IMR-90 (cell line): Measurements from ENCODE around the gene VWA7. TPM values are rescaled to one million over a fixed set of nuclear protein-coding genes. Genes with fewer than 3 reads are reported as not detected.

Experiments
- ATAC-seq: fragments of 200-7000 bp; cut with Tn5 transposase; 2 replicates; pipeline ENCODE4 v1.9.1; 2020; ENCODE audit warnings: low read depth, mild to moderate bottlenecking, moderate library complexity
- BruUV-seq: library from RNA; stranded (reverse); fragments of 400-500 nt; replicated peaks from 2 replicates; lab custom pipeline; 2021; lab: Mats Ljungman, UMichigan
- CTCF ChIA-PET: fragments of 300-600 bp; formaldehyde crosslinking; extraction: SDS; loops from one replicate; lab custom pipeline; 2021; ENCODE audit warnings: antibody characterized with exemption; lab: Yijun Ruan, JAX
- POLR2A ChIA-PET: fragments of 300-600 bp; sonication (Branson Sonifier 250); formaldehyde crosslinking; loops from one replicate; lab custom pipeline; 2022; ENCODE audit warnings: antibody characterized with exemption; ENCODE audit not compliant: unreplicated experiment; lab: Charles Lee
- DNase-seq: peaks from one replicate; pipeline ENCODE4 v3.0.0; 2013
- H2AFZ ChIP-seq: replicated peaks from 2 replicates; pipeline ENCODE3; 2013; ENCODE audit warnings: low read length, mild to moderate bottlenecking; ENCODE audit not compliant: poor library complexity
- H2AK5ac ChIP-seq: 2 replicates; pipeline ENCODE4 v1.6.1; 2013; ENCODE audit warnings: low read depth, low read length, inconsistent platforms
- H2AK9ac ChIP-seq: replicated peaks from 2 replicates; pipeline ENCODE3; 2013; ENCODE audit warnings: mild to moderate bottlenecking, low read depth, low read length, moderate library complexity; ENCODE audit not compliant: poor library complexity
- H2BK120ac ChIP-seq: 2 replicates; pipeline ENCODE4 v1.6.1; 2013; ENCODE audit warnings: low read depth, low read length, inconsistent platforms
- H2BK15ac ChIP-seq: 3 replicates; pipeline ENCODE4 v1.6.1; 2013; ENCODE audit warnings: low read depth, low read length, inconsistent platforms
- H2BK20ac ChIP-seq: 2 replicates; pipeline ENCODE4 v1.6.1; 2013; ENCODE audit warnings: low read depth, mild to moderate bottlenecking, inconsistent platforms, low read length, moderate library complexity
- H2BK5ac ChIP-seq: 2 replicates; pipeline ENCODE4 v1.6.1; 2013; ENCODE audit warnings: mild to moderate bottlenecking, low read depth, low read length, inconsistent platforms; ENCODE audit not compliant: poor library complexity, severe bottlenecking
- H3K14ac ChIP-seq: replicated peaks from 2 replicates; pipeline ENCODE4 v1.6.1; 2013; ENCODE audit warnings: low read depth, low read length, inconsistent platforms
- H3K18ac ChIP-seq: 2 replicates; pipeline ENCODE4 v1.6.1; 2013; ENCODE audit warnings: low read depth, low read length, control low read depth
- H3K23ac ChIP-seq: 2 replicates; pipeline ENCODE4 v1.6.1; 2013; ENCODE audit warnings: low read depth, low read length, inconsistent platforms
- H3K27ac ChIP-seq: 2 replicates; pipeline ENCODE4 v1.5.1; 2013; ENCODE audit warnings: mild to moderate bottlenecking, control low read depth, low read length; ENCODE audit not compliant: insufficient read depth
- H3K27me3 ChIP-seq: 2 replicates; pipeline ENCODE4 v1.6.1; 2013; ENCODE audit warnings: low read length; ENCODE audit not compliant: control insufficient read depth, insufficient read depth
- H3K36me3 ChIP-seq: 2 replicates; pipeline ENCODE4 v1.6.1; 2013; ENCODE audit warnings: low read length, mixed read lengths; ENCODE audit not compliant: control insufficient read depth, insufficient read depth
- H3K4ac ChIP-seq: 2 replicates; pipeline ENCODE4 v1.6.1; 2013; ENCODE audit warnings: low read depth, low read length, inconsistent platforms
- H3K4me1 ChIP-seq: 2 replicates; pipeline ENCODE4 v1.6.1; 2013; ENCODE audit warnings: low read length, mixed read lengths; ENCODE audit not compliant: control insufficient read depth, insufficient read depth
- H3K4me2 ChIP-seq: 2 replicates; pipeline ENCODE4 v1.6.1; 2013; ENCODE audit warnings: low read depth, mild to moderate bottlenecking, control low read depth, low read length, moderate library complexity
- H3K4me3 ChIP-seq: 2 replicates; pipeline ENCODE4 v1.5.1; 2013; ENCODE audit warnings: low read depth, mild to moderate bottlenecking, control low read depth, low read length, moderate library complexity; ENCODE audit not compliant: insufficient read depth
- H3K56ac ChIP-seq: 2 replicates; pipeline ENCODE4 v1.6.1; 2013; ENCODE audit warnings: low read length, inconsistent platforms; ENCODE audit not compliant: insufficient read depth; ENCODE audit errors: extremely low read depth
- H3K79me1 ChIP-seq, 2 experiments: 2 replicates each; pipeline ENCODE4 v1.6.1; 2013; ENCODE audit warnings: low read length in 2 of 2, inconsistent platforms in 1 of 2, low read depth in 1 of 2
- H3K9ac ChIP-seq: 2 replicates; pipeline ENCODE4 v1.6.1; 2013; ENCODE audit warnings: low read depth, low read length, control low read depth
- H3K9me1 ChIP-seq: 2 replicates; pipeline ENCODE4 v1.6.1; 2013; ENCODE audit warnings: low read length, inconsistent platforms; ENCODE audit not compliant: insufficient read depth
- H3K9me3 ChIP-seq: 2 replicates; pipeline ENCODE4 v1.6.1; 2013; ENCODE audit warnings: low read length; ENCODE audit not compliant: control insufficient read depth, insufficient read depth
- H4K20me1 ChIP-seq: 2 replicates; pipeline ENCODE4 v1.6.1; 2013; ENCODE audit warnings: low read length, inconsistent platforms; ENCODE audit not compliant: insufficient read depth
- H4K5ac ChIP-seq: 2 replicates; pipeline ENCODE4 v1.6.1; 2013; ENCODE audit warnings: mild to moderate bottlenecking, low read depth, low read length, control low read depth
- H4K8ac ChIP-seq, 2 experiments: 2 replicates each; pipeline ENCODE4 v1.6.1; 2013; ENCODE audit warnings: low read depth in 2 of 2, low read length in 2 of 2, control low read depth in 1 of 2, inconsistent platforms in 1 of 2
- H4K91ac ChIP-seq: 2 replicates; pipeline ENCODE4 v1.6.1; 2013; ENCODE audit warnings: low read depth, low read length, inconsistent platforms; ENCODE audit not compliant: insufficient read depth
- BHLHE40 ChIP-seq: fragments of 150-350 bp; IDR thresholded peaks from 2 replicates; pipeline ENCODE4 v1.6.1; 2016; ENCODE audit warnings: mild to moderate bottlenecking, low read depth, low read length
- CEBPB ChIP-seq: IDR thresholded peaks from 2 replicates; pipeline ENCODE4 v1.6.1; 2012; ENCODE audit warnings: low read depth, low read length, improper control_type of control experiment
- CHD1 ChIP-seq: IDR thresholded peaks from 2 replicates; pipeline ENCODE4 v1.6.1; 2012; ENCODE audit warnings: low read depth, low read length, improper control_type of control experiment
- FOS ChIP-seq: fragments of 150-350 bp; IDR thresholded peaks from 2 replicates; pipeline ENCODE4 v1.6.1; 2016; ENCODE audit warnings: low read depth, low read length
- MAFK ChIP-seq: IDR thresholded peaks from 2 replicates; pipeline ENCODE4 v1.6.1; 2012; ENCODE audit warnings: low read depth, low read length, improper control_type of control experiment
- MAZ ChIP-seq: IDR thresholded peaks from 2 replicates; pipeline ENCODE4 v1.6.1; 2012; ENCODE audit warnings: low read depth, mild to moderate bottlenecking, low read length, improper control_type of control experiment, moderate library complexity, borderline replicate concordance
- MXI1 ChIP-seq: IDR thresholded peaks from 2 replicates; pipeline ENCODE4 v1.6.1; 2012; ENCODE audit warnings: low read depth, mild to moderate bottlenecking, low read length, moderate library complexity, borderline replicate concordance
- NFE2L2 ChIP-seq: fragments of 150-350 bp; IDR thresholded peaks from 2 replicates; pipeline ENCODE4 v1.6.1; 2016; ENCODE audit warnings: low read depth, mild to moderate bottlenecking, low read length
- POLR2A ChIP-seq: IDR thresholded peaks from 2 replicates; pipeline ENCODE4 v1.6.1; 2012; ENCODE audit warnings: mild to moderate bottlenecking, low read depth, low read length
- RAD21 ChIP-seq: IDR thresholded peaks from 2 replicates; pipeline ENCODE4 v1.6.1; 2012; ENCODE audit warnings: low read length, improper control_type of control experiment
- RCOR1 ChIP-seq: IDR thresholded peaks from 2 replicates; pipeline ENCODE4 v1.6.1; 2012; ENCODE audit warnings: mild to moderate bottlenecking, low read length, improper control_type of control experiment; ENCODE audit not compliant: insufficient replicate concordance
- RFX5 ChIP-seq: IDR thresholded peaks from 2 replicates; pipeline ENCODE4 v1.8.0; 2012; ENCODE audit warnings: low read depth, mild to moderate bottlenecking, low read length, moderate library complexity
- SMC3 ChIP-seq: fragments of 150-350 bp; IDR thresholded peaks from 2 replicates; pipeline ENCODE4 v1.6.1; 2016; ENCODE audit warnings: low read depth, mild to moderate bottlenecking, antibody characterized with exemption, low read length, moderate library complexity
- USF2 ChIP-seq: fragments of 150-350 bp; IDR thresholded peaks from 2 replicates; pipeline ENCODE4 v1.6.1; 2017; ENCODE audit warnings: mild to moderate bottlenecking, antibody characterized with exemption, low read length, low read depth
- WGBS, 2 experiments: methylation state at CpG; one replicate each; pipeline versions ENCODE4 v1.1.5 to v1.1.7; 2013; ENCODE audit warnings: missing lambda C conversion rate in 2 of 2; ENCODE audit not compliant: insufficient read length in 1 of 2; ENCODE audit errors: extremely low coverage in 2 of 2; 5-methylcytosine and 5-hydroxymethylcytosine counted together
- dilution Hi-C: fragments of 300-500 bp; cut with HindIII; formaldehyde crosslinking; loops from one replicate; pipeline ENCODE4 v1.14.3; 2018; ENCODE audit warnings: low sequenced_read_pairs; ENCODE audit not compliant: unreplicated experiment
- in situ Hi-C: fragments of 300-500 bp; cut with MboI; formaldehyde crosslinking; loops from 3 replicates; pipeline ENCODE4 v1.14.3; 2019; ENCODE audit warnings: low sequenced_read_pairs, inconsistent platforms, mixed read lengths
- intact Hi-C: fragments of 100-400 bp; cut with micrococcal nuclease; formaldehyde crosslinking; loops from 2 replicates; pipeline ENCODE4 v1.10.0; 2022
- polyA plus RNA-seq, 3 experiments: library from polyadenylated mRNA; depleted of rRNA; stranded (reverse); fragments of >200 nt; gene quantifications; 2 replicates each; pipeline ENCODE4 v1.2.3, GENCODE V29; 2012; ENCODE audit warnings: low replicate concordance in 1 of 3
- total RNA-seq: library from RNA; depleted of rRNA; stranded (reverse); fragments of >200 nt; gene quantifications from 2 replicates; pipeline ENCODE4 v1.2.3, GENCODE V29; 2012
- TF ChIP-seq, protein P1 (sequence below): fragments of 150-350 bp; IDR thresholded peaks from 2 replicates; pipeline ENCODE4 v1.6.1; 2016; ENCODE audit warnings: low read depth, mild to moderate bottlenecking, low read length, moderate library complexity, borderline replicate concordance
- TF ChIP-seq, protein P2 (sequence below): conservative IDR thresholded peaks from 2 replicates; pipeline ENCODE4 v1.5.1; 2012; ENCODE audit warnings: mild to moderate bottlenecking, low read depth, low read length, improper control_type of control experiment

Gene VWA7
- total and polyA plus RNA-seq, 2 of the 4 experiments (the other 2 are of a cell fraction), result under 0.01 to 1.4 TPM

DNA sequence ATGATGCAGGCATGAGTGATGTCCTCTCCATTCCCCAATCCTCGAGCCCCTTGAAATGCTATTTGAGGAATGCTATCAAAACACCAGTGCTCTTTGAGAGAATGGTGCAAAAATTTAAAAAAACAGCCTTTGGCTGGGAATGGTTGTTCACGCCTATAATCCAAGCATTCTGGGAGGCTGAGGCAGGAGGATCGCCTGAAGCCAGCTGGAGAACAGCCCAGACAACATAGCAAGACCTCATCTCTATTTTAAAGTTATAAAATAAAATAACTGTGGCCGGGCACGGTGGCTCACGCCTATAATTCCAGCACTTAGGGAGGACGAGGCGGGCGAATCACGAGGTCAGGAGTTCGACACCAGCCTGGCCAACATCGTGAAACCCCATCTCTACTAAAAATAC, 22.7 kb upstream of the VWA7 start:
- no peak overlapping the region for H2AK9ac ChIP-seq
- peaks cover 5 to 25% of the 10 kb centered on the region in 2 experiments; a peak in 3 of 4 replicates for H3K79me1 ChIP-seq
- no TSS peak for BruUV-seq
- H3K9me1 ChIP-seq, result no peaks in the 10 kb centered on the region
- no peak overlapping the region for H2AK5ac ChIP-seq
- ChIA-PET CTCF (no interaction called here), POLR2A (interaction anchor here (0.7 kb wide), 1 partner anchor 96 kb away, joined by 11 read pairs; the partner anchor contains the start of gene ABHD16A)
- no peak overlapping the region for H3K23ac ChIP-seq
- no peak overlapping the region for H3K4ac ChIP-seq
- no peak overlapping the region for H3K56ac ChIP-seq
- H2BK20ac ChIP-seq, result no peak overlapping the region
- no peak overlapping the region for H4K8ac ChIP-seq
- H3K27me3 ChIP-seq, result no peaks in the 10 kb centered on the region
- H2BK5ac ChIP-seq, result no peak overlapping the region
- H3K4me2 ChIP-seq, result no peak overlapping the region
- 50% methylated on average over 2 of the region's 12 CpGs; no CpG with 5 or more reads in 1 of the 2 experiments for WGBS, 2 experiments
- no peaks in the 10 kb centered on the region for H3K9me3 ChIP-seq
- no peak overlapping the region for H3K9ac ChIP-seq
- DNase-seq (no peak), ATAC-seq (no peak)
- H3K18ac ChIP-seq, result no peak overlapping the region
- H3K14ac ChIP-seq, result no peak overlapping the region
- intact Hi-C loops, result no loop called here
- no peak overlapping the region for H4K91ac ChIP-seq
- H2BK15ac ChIP-seq, result no peak overlapping the region
- no peak overlapping the region for H2BK120ac ChIP-seq
- no peaks in the 10 kb centered on the region for H3K4me1 ChIP-seq
- H3K36me3 ChIP-seq, result peaks cover 4% of the 10 kb centered on the region; the same call in 1 of the 2 replicates
- in situ Hi-C loops, result no loop called here
- TF ChIP-seq FOS (no peak), BHLHE40 (no peak), CEBPB (no peak), MAZ (no peak), RCOR1 (no peak), SMC3 (no peak), MXI1 (no peak), CHD1 (no peak), MAFK (no peak), NFE2L2 (no peak), RAD21 (no peak), USF2 (no peak), RFX5 (no peak), POLR2A (no peak)
- TF ChIP-seq, protein P1, sequence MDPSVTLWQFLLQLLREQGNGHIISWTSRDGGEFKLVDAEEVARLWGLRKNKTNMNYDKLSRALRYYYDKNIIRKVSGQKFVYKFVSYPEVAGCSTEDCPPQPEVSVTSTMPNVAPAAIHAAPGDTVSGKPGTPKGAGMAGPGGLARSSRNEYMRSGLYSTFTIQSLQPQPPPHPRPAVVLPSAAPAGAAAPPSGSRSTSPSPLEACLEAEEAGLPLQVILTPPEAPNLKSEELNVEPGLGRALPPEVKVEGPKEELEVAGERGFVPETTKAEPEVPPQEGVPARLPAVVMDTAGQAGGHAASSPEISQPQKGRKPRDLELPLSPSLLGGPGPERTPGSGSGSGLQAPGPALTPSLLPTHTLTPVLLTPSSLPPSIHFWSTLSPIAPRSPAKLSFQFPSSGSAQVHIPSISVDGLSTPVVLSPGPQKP, result no peak
- TF ChIP-seq, protein P2, sequence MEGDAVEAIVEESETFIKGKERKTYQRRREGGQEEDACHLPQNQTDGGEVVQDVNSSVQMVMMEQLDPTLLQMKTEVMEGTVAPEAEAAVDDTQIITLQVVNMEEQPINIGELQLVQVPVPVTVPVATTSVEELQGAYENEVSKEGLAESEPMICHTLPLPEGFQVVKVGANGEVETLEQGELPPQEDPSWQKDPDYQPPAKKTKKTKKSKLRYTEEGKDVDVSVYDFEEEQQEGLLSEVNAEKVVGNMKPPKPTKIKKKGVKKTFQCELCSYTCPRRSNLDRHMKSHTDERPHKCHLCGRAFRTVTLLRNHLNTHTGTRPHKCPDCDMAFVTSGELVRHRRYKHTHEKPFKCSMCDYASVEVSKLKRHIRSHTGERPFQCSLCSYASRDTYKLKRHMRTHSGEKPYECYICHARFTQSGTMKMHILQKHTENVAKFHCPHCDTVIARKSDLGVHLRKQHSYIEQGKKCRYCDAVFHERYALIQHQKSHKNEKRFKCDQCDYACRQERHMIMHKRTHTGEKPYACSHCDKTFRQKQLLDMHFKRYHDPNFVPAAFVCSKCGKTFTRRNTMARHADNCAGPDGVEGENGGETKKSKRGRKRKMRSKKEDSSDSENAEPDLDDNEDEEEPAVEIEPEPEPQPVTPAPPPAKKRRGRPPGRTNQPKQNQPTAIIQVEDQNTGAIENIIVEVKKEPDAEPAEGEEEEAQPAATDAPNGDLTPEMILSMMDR, result no peak
- no peak overlapping the region for H3K4me3 ChIP-seq
- no peak overlapping the region for H4K5ac ChIP-seq
- dilution Hi-C loops, result no loop called here
- no peaks in the 10 kb centered on the region for H4K20me1 ChIP-seq
- no peak overlapping the region for H3K27ac ChIP-seq
- H2AFZ ChIP-seq, result no peak overlapping the region
